Activated CD4-positive, CD25-positive, alpha-beta regulatory T cell treated with anti-CD3 and anti-CD28 coated beads, Interleukin-2, amount 50 U/mL, for 72 hours (primary cell): ENCODE data around the gene UBASH3A.

Source experiments
- DNase-seq: peaks from one replicate; pipeline ENCODE4 v3.0.0; 2021

UBASH3A gene

GRCh38 chr21:42496120-42496838 is 92.6 kb downstream of the UBASH3A start, which contains the start of gene RSPH1:
Gene RSPH1, minus strand, starts transcription at chr21:42496224. Its CDS starts 38 bp downstream, at chr21:42496186.
- DNase-seq = peak; percentile 99

- DNase-seq = no peak
Measured at GRCh38 chr21:42496839-42497202, 93.1 kb downstream of the UBASH3A start.
